Right lobe of liver (tissue), 4 donors: ENCODE results near the gene KCNT2.

Source experiments
- CTCF ChIP-seq, 4 donors: fragments of 200-600 bp in 3 of 4; fragments of 450-650 bp in 1 of 4; IDR thresholded peaks; one replicate each; pipeline versions ENCODE4 v1.5.1 to v1.8.0; 2016 to 2022; ENCODE audit warnings: antibody characterized with exemption in 4 of 4, mild to moderate bottlenecking in 2 of 4
- POLR2A ChIP-seq: fragments of 450-650 bp; IDR thresholded peaks from one replicate; pipeline ENCODE4 v1.6.1; 2017; ENCODE audit warnings: antibody characterized with exemption, mild to moderate bottlenecking
- donor health status: DM: no; HTN: no; CAD: no.
- donor health status: DM: no; HTN: no; CAD: no.
- donor health status: DM: no; HTN: yes; CAD: no.

GRCh38 chr1:196312739-196313138 lies 295.5 kb downstream of the KCNT2 start:
- TF ChIP-seq CTCF (IDR thresholded peaks at IDR 0.05) (no peak), POLR2A (no peak)
